ENCODE results near the gene B3GLCT. TPM values are rescaled to one million over a fixed set of nuclear protein-coding genes. Genes with fewer than 3 reads are reported as not detected.

B3GLCT gene
- total RNA-seq, 1 donor from 2014 or later: 11.2 TPM

DNA sequence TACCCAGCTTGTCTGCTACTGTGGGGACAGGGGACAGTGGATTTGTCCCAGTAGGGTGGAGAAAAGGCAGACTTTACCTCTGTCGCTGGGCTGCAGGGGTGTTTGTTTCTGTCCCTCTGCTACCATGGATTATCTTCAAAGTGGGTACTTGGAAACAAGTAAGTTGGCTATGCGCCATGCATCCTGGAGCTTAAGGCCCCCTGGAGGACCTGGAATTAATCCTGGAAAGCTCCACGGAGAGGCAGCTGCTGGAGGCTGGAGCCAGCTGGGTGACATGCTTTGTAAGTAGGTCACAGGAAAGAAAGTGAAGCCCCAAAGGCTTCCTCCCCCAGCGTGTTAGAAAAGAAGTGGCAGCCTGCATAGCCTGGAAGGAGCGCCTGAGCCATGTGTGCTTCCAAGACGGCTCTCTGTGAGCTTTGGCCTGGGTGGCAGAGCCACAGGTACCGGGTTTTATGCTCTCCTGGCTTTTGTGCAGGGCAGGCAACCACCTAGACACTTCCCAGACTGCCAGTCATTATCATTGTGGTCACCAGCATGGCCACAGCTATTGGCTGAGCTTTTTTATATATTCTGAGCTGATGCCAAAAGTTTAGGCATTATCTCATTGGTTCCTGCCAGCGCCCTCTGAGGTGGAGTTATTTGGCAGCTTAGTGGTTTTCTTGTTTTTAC lies 9.5 kb downstream of the B3GLCT start:
- no peak overlapping the region for H3K27ac Mint-ChIP-seq (ENCODE audit: unreplicated experiment)
- no peaks in the 10 kb centered on the region for H3K36me3 ChIP-seq (ENCODE audit: insufficient read depth, low read length)
- FAIRE-seq (no peak), DNase-seq (ENCODE audit: low read depth) (peak; percentile 56)
- no peaks in the 10 kb centered on the region for H3K9me3 ChIP-seq (ENCODE audit: insufficient read depth, low read depth, low read length)
- no peak overlapping the region for H3K9ac ChIP-seq (ENCODE audit: low read length)
- TF ChIP-seq, protein P1, sequence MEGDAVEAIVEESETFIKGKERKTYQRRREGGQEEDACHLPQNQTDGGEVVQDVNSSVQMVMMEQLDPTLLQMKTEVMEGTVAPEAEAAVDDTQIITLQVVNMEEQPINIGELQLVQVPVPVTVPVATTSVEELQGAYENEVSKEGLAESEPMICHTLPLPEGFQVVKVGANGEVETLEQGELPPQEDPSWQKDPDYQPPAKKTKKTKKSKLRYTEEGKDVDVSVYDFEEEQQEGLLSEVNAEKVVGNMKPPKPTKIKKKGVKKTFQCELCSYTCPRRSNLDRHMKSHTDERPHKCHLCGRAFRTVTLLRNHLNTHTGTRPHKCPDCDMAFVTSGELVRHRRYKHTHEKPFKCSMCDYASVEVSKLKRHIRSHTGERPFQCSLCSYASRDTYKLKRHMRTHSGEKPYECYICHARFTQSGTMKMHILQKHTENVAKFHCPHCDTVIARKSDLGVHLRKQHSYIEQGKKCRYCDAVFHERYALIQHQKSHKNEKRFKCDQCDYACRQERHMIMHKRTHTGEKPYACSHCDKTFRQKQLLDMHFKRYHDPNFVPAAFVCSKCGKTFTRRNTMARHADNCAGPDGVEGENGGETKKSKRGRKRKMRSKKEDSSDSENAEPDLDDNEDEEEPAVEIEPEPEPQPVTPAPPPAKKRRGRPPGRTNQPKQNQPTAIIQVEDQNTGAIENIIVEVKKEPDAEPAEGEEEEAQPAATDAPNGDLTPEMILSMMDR (IDR thresholded peaks at IDR 0.05; ENCODE audit: insufficient read depth, low read depth, low read length): no peak
- TF ChIP-seq EZH2 (IDR thresholded peaks at IDR 0.05; ENCODE audit: insufficient read depth, low read length): no peak
- H2AFZ ChIP-seq (ENCODE audit: low read depth, low read length): no peak overlapping the region
- H3K79me2 ChIP-seq (ENCODE audit: insufficient read depth, low read length): peaks cover 6% of the 10 kb centered on the region
- no peaks in the 10 kb centered on the region for H3K36me3 Mint-ChIP-seq (ENCODE audit: low read depth, unreplicated experiment)
- peak overlapping the region; percentile 69 for H3K4me2 ChIP-seq (ENCODE audit: low read length)
- H3K27ac ChIP-seq (ENCODE audit: low read depth, low read length): no peak overlapping the region
- H3K27me3 ChIP-seq (ENCODE audit: insufficient read depth, low read length): no peaks in the 10 kb centered on the region
- H3K4me3 Mint-ChIP-seq (ENCODE audit: unreplicated experiment): no peak overlapping the region
- H3K4me3 ChIP-seq (ENCODE audit: insufficient read depth, low read depth, low read length): no peak overlapping the region
- H4K20me1 ChIP-seq (ENCODE audit: insufficient read depth, low read length): peaks cover 6% of the 10 kb centered on the region
- H3K9me3 Mint-ChIP-seq (ENCODE audit: unreplicated experiment): no peaks in the 10 kb centered on the region
- peaks cover 40% of the 10 kb centered on the region for H3K4me1 Mint-ChIP-seq (ENCODE audit: low read depth, unreplicated experiment)
- H3K27me3 Mint-ChIP-seq (ENCODE audit: low read depth, unreplicated experiment): no peaks in the 10 kb centered on the region
- H3K4me1 ChIP-seq (ENCODE audit: insufficient read depth, low read length): peaks cover 21% of the 10 kb centered on the region

DNA sequence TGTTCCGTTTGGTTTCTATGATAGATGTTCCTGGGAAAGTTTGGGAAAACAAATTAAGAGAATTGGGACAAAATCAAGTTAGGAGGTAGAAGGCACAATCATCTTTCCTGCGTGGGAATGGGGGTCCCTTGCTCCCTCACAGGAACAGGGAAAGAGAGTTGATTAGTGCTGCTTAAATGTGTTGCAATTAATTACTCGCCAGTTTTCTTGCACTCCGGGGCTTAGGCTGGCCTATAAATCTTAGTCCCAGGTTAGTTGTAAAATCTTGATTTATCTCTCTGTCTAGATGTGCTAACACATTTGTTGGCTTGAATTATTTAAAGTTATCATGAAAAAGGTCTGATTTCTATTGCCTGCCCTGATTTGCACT lies 10.1 kb downstream of the B3GLCT start:
- no peaks in the 10 kb centered on the region for H3K27me3 Mint-ChIP-seq (ENCODE audit: low read depth, unreplicated experiment)
- FAIRE-seq: no peak
- H3K27ac ChIP-seq (ENCODE audit: low read depth, low read length): no peak overlapping the region

More for the DNA sequence above, 10.1 kb downstream of the B3GLCT start:
- Histone ChIP-seq H3K79me2 (ENCODE audit: insufficient read depth, low read length) (peaks cover 2% of the 10 kb centered on the region), H2AFZ (ENCODE audit: low read depth, low read length) (no peak overlapping the region), H3K9me3 (ENCODE audit: insufficient read depth, low read depth, low read length) (no peaks in the 10 kb centered on the region), H3K27me3 (ENCODE audit: insufficient read depth, low read length) (no peaks in the 10 kb centered on the region), H3K9ac (ENCODE audit: low read length) (no peak overlapping the region), H3K4me3 (ENCODE audit: insufficient read depth, low read depth, low read length) (no peak overlapping the region), H4K20me1 (ENCODE audit: insufficient read depth, low read length) (peaks cover 6% of the 10 kb centered on the region), H3K4me1 (ENCODE audit: insufficient read depth, low read length) (peaks cover 19% of the 10 kb centered on the region), H3K4me2 (ENCODE audit: low read length) (peak overlapping the region; percentile 69), H3K36me3 (ENCODE audit: insufficient read depth, low read length) (no peaks in the 10 kb centered on the region)
- Mint-ChIP-seq H3K4me1 (ENCODE audit: low read depth, unreplicated experiment) (peaks cover 39% of the 10 kb centered on the region), H3K27ac (ENCODE audit: unreplicated experiment) (no peak overlapping the region), H3K4me3 (ENCODE audit: unreplicated experiment) (no peak overlapping the region), H3K36me3 (ENCODE audit: low read depth, unreplicated experiment) (no peaks in the 10 kb centered on the region), H3K9me3 (ENCODE audit: unreplicated experiment) (no peaks in the 10 kb centered on the region)
- TF ChIP-seq, protein P1 (IDR thresholded peaks at IDR 0.05; ENCODE audit: insufficient read depth, low read depth, low read length): no peak
- no peak for TF ChIP-seq EZH2 (IDR thresholded peaks at IDR 0.05; ENCODE audit: insufficient read depth, low read length)
- no peak for DNase-seq (ENCODE audit: low read depth)

Measured in astrocyte (in vitro differentiated cells and primary cell).